CD8-positive, alpha-beta memory T cell (primary cell): ENCODE data around the gene KMT2A. TPM values are rescaled to one million over a fixed set of nuclear protein-coding genes. Genes with fewer than 3 reads are reported as not detected.

Source experiments
- CTCF ChIA-PET: fragments of 350-600 bp; sonication (Branson Sonifier 250); formaldehyde crosslinking; loops from one replicate; lab custom pipeline; 2021; ENCODE audit warnings: antibody characterized with exemption; lab: Charles Lee
- POLR2A ChIA-PET: fragments of 350-600 bp; sonication (Branson Sonifier 250); formaldehyde crosslinking; loops from one replicate; lab custom pipeline; 2021; ENCODE audit warnings: antibody characterized with exemption; lab: Charles Lee
- DNase-seq, 5 donors: peaks; one replicate each; pipeline versions ENCODE4 v3.0.0 to v3.0.0-alpha.2; 2020 to 2022; ENCODE audit warnings: mixed read lengths in 1 of 5
- H3K27ac ChIP-seq: one replicate; pipeline ENCODE4 v1.7.0; 2013; ENCODE audit warnings: low read depth, mild to moderate bottlenecking, low read length, moderate library complexity
- H3K27me3 ChIP-seq: 2 replicates; pipeline ENCODE4 v1.7.0; 2013; ENCODE audit warnings: low read length, mild to moderate bottlenecking; ENCODE audit not compliant: insufficient read depth, poor library complexity, severe bottlenecking
- H3K36me3 ChIP-seq: 2 replicates; pipeline ENCODE4 v1.7.0; 2013; ENCODE audit warnings: mild to moderate bottlenecking, low read length, moderate library complexity; ENCODE audit not compliant: insufficient read depth
- H3K4me1 ChIP-seq: 2 replicates; pipeline ENCODE4 v1.7.0; 2013; ENCODE audit warnings: mild to moderate bottlenecking, low read length, moderate library complexity; ENCODE audit not compliant: insufficient read depth
- H3K4me3 ChIP-seq: 2 replicates; pipeline ENCODE4 v1.7.0; 2013; ENCODE audit warnings: mild to moderate bottlenecking, low read length
- H3K9me3 ChIP-seq: 2 replicates; pipeline ENCODE4 v1.7.0; 2013; ENCODE audit warnings: mild to moderate bottlenecking, low read length
- H3K27ac Mint-ChIP-seq, 8 donors: one replicate each; pipeline ENCODE4 v1.8.0; 2020 to 2021; ENCODE audit warnings: mixed read lengths in 8 of 8, mild to moderate bottlenecking in 6 of 8, inconsistent platforms in 3 of 8, moderate library complexity in 3 of 8
- H3K27me3 Mint-ChIP-seq, 2 donors: one replicate each; pipeline ENCODE4 v1.8.0; 2020 to 2021; ENCODE audit warnings: mixed read lengths in 2 of 2, mild to moderate bottlenecking in 1 of 2, moderate library complexity in 1 of 2
- H3K36me3 Mint-ChIP-seq, 3 donors: one replicate each; pipeline ENCODE4 v1.8.0; 2020 to 2021; ENCODE audit warnings: mixed read lengths in 3 of 3, inconsistent platforms in 1 of 3, mild to moderate bottlenecking in 1 of 3
- H3K4me1 Mint-ChIP-seq, 3 donors: one replicate each; pipeline ENCODE4 v1.8.0; 2020 to 2021; ENCODE audit warnings: mixed read lengths in 3 of 3, inconsistent platforms in 1 of 3, mild to moderate bottlenecking in 1 of 3
- H3K4me3 Mint-ChIP-seq, 7 donors: one replicate each; pipeline ENCODE4 v1.8.0; 2020 to 2021; ENCODE audit warnings: mixed read lengths in 7 of 7, mild to moderate bottlenecking in 6 of 7, moderate library complexity in 4 of 7, inconsistent platforms in 2 of 7
- H3K9me3 Mint-ChIP-seq, 5 donors: one replicate each; pipeline ENCODE4 v1.8.0; 2020 to 2022; ENCODE audit warnings: mixed read lengths in 5 of 5, mild to moderate bottlenecking in 3 of 5, moderate library complexity in 2 of 5, inconsistent platforms in 1 of 5
- polyA plus RNA-seq: library from polyadenylated mRNA; unstranded; fragments of 300-500 nt; fragmentation: Illumina TruSeq; gene quantifications from one replicate; pipeline ENCODE4 v1.2.3, GENCODE V29; 2021
- total RNA-seq, 2 experiments: library from RNA; stranded (reverse); gene quantifications; one replicate each; pipeline ENCODE4 v1.2.3, GENCODE V29; 2021

The KMT2A gene
- total and polyA plus RNA-seq, 3 experiments from 2014 or later, result 40.5 to 80.6 (median 80.0) TPM

DNA sequence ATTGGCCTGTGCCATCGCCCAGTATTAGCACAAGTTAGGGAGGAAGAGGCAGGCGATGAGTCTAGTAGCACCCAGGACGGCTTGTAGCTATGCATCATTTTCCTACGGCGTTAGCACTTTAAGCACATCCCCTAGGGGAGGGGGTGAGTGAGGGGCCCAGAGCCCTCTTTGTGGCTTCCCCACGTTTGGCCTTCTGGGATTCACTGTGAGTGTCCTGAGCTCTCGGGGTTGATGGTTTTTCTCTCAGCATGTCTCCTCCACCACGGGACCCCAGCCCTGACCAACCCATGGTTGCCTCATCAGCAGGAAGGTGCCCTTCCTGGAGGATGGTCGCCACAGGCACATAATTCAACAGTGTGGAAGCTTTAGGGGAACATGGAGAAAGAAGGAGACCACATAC lies 99.0 kb downstream of the KMT2A start:
- Mint-ChIP-seq H3K4me3 (peak overlapping the region in 1 of 7 donors; percentile 12), H3K9me3 (no peaks in the 10 kb centered on the region), H3K27ac (no peak overlapping the region), H3K4me1 (peaks cover 8 to 13% (median 10%) of the 10 kb centered on the region in 3 donors), H3K27me3 (peaks cover 0 to 3% of the 10 kb centered on the region in 2 donors), H3K36me3 (peaks cover 0 to 11% (median 0%) of the 10 kb centered on the region in 3 donors)
- Histone ChIP-seq H3K27me3 (no peaks in the 10 kb centered on the region), H3K9me3 (no peaks in the 10 kb centered on the region), H3K4me3 (no peak overlapping the region), H3K4me1 (peaks cover 8% of the 10 kb centered on the region), H3K27ac (no peak overlapping the region), H3K36me3 (no peaks in the 10 kb centered on the region)
- ChIA-PET POLR2A (no interaction called here), CTCF (interaction anchor here (0.8 kb wide), 1 partner anchor 364 kb away, joined by 3 read pairs; no protein-coding TSS in a partner anchor)
- no peak for DNase-seq

DNA sequence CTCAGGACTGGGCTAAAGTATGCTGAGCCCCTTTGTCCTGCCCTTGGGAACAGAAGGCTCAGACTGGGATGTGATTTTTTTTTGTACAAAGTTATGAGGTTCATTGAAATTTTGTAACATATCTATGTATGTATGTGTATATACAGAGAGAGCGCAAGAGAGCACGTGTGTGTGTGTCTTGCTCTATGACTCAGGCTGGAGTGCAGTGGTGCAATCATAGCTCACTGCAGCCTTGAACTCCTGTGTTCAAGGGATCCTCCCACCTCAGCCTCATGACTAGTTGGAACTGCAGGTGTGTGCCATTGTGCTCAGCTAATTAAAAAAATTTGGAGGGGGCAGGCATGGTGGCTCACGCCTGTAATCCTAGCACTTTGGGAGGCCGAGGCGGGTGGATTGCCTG lies 100.4 kb downstream of the KMT2A start:
- Mint-ChIP-seq H3K36me3 (peaks cover 0 to 11% (median 2%) of the 10 kb centered on the region in 3 donors), H3K27ac (no peak overlapping the region), H3K4me1 (peaks cover 2 to 6% (median 3%) of the 10 kb centered on the region in 3 donors), H3K4me3 (no peak overlapping the region), H3K27me3 (no peaks in the 10 kb centered on the region), H3K9me3 (no peaks in the 10 kb centered on the region)
- Histone ChIP-seq H3K4me3 (no peak overlapping the region), H3K4me1 (peaks cover under 1% of the 10 kb centered on the region), H3K36me3 (no peaks in the 10 kb centered on the region), H3K27me3 (no peaks in the 10 kb centered on the region), H3K27ac (no peak overlapping the region), H3K9me3 (no peaks in the 10 kb centered on the region)
- CTCF ChIA-PET, result no interaction called here
- POLR2A ChIA-PET, result no interaction called here
- DNase-seq, result no peak

DNA sequence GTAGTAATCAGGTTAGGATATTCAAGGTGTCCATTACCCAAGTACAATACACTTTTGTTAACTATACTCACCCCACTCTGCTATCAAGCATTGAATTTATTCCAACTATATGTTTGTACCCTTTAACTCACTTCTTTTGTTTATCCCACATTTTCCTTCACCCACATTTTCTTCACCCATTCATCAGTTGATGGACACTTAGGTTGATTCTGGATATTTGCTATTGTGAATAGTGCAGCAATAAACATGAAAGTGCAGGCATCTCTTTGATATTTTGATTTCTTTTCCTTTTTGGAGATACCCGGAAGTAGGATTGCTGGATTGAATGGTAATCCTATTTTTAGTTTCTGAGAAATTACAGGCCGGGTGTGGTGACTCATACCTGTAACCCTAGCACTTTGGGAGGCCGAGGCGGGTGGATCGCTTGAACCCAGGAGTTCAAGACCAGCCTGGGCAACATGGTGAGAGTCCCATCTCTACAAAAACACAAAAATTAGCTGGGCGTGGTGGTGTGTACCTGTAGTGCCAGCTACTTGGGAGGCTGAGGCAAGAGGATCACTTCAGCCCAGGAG lies 101.2 kb downstream of the KMT2A start:
- Histone ChIP-seq H3K27ac (no peak overlapping the region), H3K4me1 (no peaks in the 10 kb centered on the region), H3K4me3 (no peak overlapping the region), H3K36me3 (no peaks in the 10 kb centered on the region), H3K9me3 (no peaks in the 10 kb centered on the region), H3K27me3 (no peaks in the 10 kb centered on the region)
- ChIA-PET CTCF (interaction anchor here (0.6 kb wide), 1 partner anchor 19 kb away, joined by 4 read pairs; no protein-coding TSS in a partner anchor), POLR2A (no interaction called here)
- Mint-ChIP-seq H3K4me1 (no peaks in the 10 kb centered on the region), H3K27ac (no peak overlapping the region), H3K36me3 (peaks cover 0 to 14% (median 5%) of the 10 kb centered on the region in 3 donors), H3K4me3 (no peak overlapping the region), H3K27me3 (no peaks in the 10 kb centered on the region), H3K9me3 (no peaks in the 10 kb centered on the region)
- DNase-seq, result no peak

DNA sequence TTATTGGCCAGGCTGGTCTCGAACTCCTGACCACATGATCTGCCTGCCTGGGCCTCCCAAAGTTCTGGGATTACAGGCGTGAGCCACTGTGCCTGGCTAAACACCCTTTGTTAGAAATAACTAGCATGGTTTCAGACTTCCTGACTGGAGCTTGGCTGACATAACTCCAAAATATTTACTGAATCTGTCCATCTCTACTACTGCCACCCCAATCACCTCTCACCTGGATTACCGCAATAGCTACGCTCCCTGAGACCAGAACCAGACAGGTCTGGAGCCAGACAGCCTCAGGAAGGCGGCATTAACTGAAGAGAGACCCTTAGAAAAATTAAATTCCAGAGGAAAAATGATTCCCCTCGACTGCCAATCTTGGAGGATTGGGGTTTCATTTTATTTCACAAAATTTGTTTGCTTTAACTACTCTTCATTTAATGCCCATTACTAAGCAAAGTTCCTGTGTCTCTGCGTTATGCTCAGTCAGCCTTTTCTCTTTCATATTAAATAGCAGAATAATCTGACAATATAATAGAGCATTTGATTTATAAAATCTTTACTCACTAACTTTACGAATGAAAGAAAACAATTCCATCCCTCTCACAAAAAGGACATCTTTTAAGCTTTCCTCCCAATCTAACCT lies 107.8 kb downstream of the KMT2A start:
- DNase-seq, result no peak
- no peaks in the 10 kb centered on the region for H3K27me3 ChIP-seq
- peak overlapping the region in 1 of 8 donors; percentile 54 for H3K27ac Mint-ChIP-seq
- peaks cover 0 to 36% (median 10%) of the 10 kb centered on the region in 3 donors for H3K36me3 Mint-ChIP-seq
- H3K36me3 ChIP-seq, result no peaks in the 10 kb centered on the region
- H3K4me3 Mint-ChIP-seq, result no peak overlapping the region
- H3K4me1 ChIP-seq, result no peaks in the 10 kb centered on the region
- H3K9me3 Mint-ChIP-seq, result no peaks in the 10 kb centered on the region
- H3K4me1 Mint-ChIP-seq, result no peaks in the 10 kb centered on the region
- CTCF ChIA-PET, result no interaction called here
- H3K4me3 ChIP-seq, result no peak overlapping the region
- POLR2A ChIA-PET, result no interaction called here
- no peak overlapping the region for H3K27ac ChIP-seq
- no peaks in the 10 kb centered on the region for H3K9me3 ChIP-seq
- no peaks in the 10 kb centered on the region for H3K27me3 Mint-ChIP-seq

DNA sequence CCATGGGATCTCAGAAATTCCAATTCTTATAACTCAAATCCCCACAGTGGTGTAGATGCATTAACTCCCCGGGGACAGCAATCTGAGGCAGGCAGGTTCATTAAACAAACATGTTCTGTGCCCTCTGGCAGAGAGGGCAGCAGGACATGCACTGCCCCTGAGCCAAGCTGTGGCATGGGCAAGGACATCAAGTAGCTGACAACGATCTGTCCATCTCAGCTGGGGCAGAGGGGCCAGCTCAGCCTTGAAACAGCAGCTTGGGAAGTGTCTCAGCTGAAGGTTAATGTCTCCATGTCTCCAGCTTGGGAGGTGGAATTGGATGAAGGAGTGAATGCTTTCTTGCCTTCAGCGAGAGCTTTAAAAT lies 108.3 kb downstream of the KMT2A start:
- no peak for DNase-seq
- H3K27me3 ChIP-seq, result no peaks in the 10 kb centered on the region
- H3K9me3 Mint-ChIP-seq, result no peaks in the 10 kb centered on the region
- H3K4me3 Mint-ChIP-seq, result no peak overlapping the region
- no peak overlapping the region for H3K27ac ChIP-seq
- peaks cover 0 to 36% (median 10%) of the 10 kb centered on the region in 3 donors for H3K36me3 Mint-ChIP-seq
- no peaks in the 10 kb centered on the region for H3K4me1 Mint-ChIP-seq
- no peaks in the 10 kb centered on the region for H3K4me1 ChIP-seq
- H3K27me3 Mint-ChIP-seq, result no peaks in the 10 kb centered on the region
- no peaks in the 10 kb centered on the region for H3K36me3 ChIP-seq
- CTCF ChIA-PET, result no interaction called here
- H3K4me3 ChIP-seq, result no peak overlapping the region
- H3K27ac Mint-ChIP-seq, result peak overlapping the region in 1 of 8 donors; percentile 54
- H3K9me3 ChIP-seq, result no peaks in the 10 kb centered on the region
- POLR2A ChIA-PET, result no interaction called here

DNA sequence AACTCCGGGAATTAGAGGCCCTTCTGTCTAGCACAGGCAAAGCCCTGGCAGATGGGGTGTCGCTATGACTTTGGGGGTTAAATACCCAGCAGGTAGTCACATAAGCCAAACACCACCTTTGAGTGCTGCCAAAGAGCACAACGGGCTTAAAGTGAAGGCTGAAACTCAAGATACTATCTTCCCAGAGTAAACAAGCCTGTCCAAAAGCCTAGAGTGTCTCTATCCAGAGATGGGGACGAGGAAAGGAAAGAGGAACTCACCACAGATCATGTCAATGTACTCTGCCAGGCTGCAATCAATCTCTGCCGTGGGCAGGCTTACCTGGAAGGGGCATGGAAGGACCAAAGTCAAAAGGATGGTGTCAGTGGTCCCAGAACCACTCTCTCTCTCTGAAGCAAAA lies 109.2 kb downstream of the KMT2A start:
- H3K36me3 ChIP-seq, result no peaks in the 10 kb centered on the region
- H3K27me3 Mint-ChIP-seq, result no peaks in the 10 kb centered on the region
- no peaks in the 10 kb centered on the region for H3K4me1 Mint-ChIP-seq
- H3K4me3 Mint-ChIP-seq, result no peak overlapping the region
- H3K27ac Mint-ChIP-seq, result peak overlapping the region in 1 of 8 donors; percentile 45
- H3K9me3 Mint-ChIP-seq, result no peaks in the 10 kb centered on the region
- POLR2A ChIA-PET, result no interaction called here
- H3K4me3 ChIP-seq, result no peak overlapping the region
- no peak for DNase-seq
- H3K36me3 Mint-ChIP-seq, result peaks cover 0 to 38% (median 10%) of the 10 kb centered on the region in 3 donors
- H3K27ac ChIP-seq, result no peak overlapping the region
- H3K27me3 ChIP-seq, result no peaks in the 10 kb centered on the region
- no peaks in the 10 kb centered on the region for H3K9me3 ChIP-seq
- H3K4me1 ChIP-seq, result no peaks in the 10 kb centered on the region
- CTCF ChIA-PET, result no interaction called here

DNA sequence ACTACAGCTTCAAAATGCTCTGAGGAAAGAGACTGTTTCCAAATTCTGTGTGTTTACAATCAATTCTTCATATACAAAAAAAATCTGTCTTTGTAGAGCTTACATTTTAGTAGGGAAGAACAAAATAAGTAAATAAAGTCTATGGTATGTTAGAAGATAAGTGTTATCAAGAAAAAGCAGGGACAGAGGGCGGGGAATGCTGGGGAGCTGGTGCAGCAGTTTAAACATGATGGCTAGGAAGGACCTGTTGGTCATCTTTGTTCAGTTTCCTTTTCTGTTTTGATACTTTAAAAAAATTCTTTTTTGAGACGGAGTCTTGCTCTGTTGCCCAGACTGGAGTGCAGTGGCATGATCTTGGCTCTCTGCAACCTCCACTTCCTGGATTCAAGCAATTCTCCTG lies 110.8 kb downstream of the KMT2A start:
- POLR2A ChIA-PET, result interaction anchor here (0.6 kb wide), 1 partner anchor 22 kb away, joined by 4 read pairs; no protein-coding TSS in a partner anchor
- H3K27me3 ChIP-seq, result no peaks in the 10 kb centered on the region

DNA sequence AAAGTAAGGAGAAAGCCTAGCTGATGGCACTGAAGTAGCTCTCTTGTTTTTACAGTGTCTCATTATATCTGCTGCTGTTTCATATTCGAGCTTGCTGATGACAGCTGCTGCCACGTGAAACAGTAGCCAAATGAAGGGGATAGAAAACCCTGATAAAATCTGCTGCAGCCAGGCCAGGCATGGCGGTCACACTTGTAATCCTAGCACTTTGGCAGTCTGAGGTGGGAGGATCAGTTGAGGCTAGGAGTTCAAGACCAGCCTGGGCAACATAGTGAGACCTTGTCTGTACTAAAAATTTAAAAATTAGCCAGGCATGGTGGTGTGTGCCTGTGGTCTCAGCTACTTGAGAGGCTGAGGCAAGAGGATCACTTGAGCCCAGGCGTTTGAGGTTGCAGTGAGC lies 116.0 kb downstream of the KMT2A start:
- Mint-ChIP-seq H3K27ac (no peak overlapping the region), H3K27me3 (no peaks in the 10 kb centered on the region), H3K4me1 (no peaks in the 10 kb centered on the region), H3K9me3 (no peaks in the 10 kb centered on the region), H3K36me3 (peaks cover 12 to 44% (median 24%) of the 10 kb centered on the region in 3 donors), H3K4me3 (no peak overlapping the region)
- H3K4me1 ChIP-seq, result no peaks in the 10 kb centered on the region
- no peak for DNase-seq
- H3K27ac ChIP-seq, result no peak overlapping the region
- peaks cover 21% of the 10 kb centered on the region for H3K36me3 ChIP-seq
- no peaks in the 10 kb centered on the region for H3K9me3 ChIP-seq
- no peaks in the 10 kb centered on the region for H3K27me3 ChIP-seq
- ChIA-PET POLR2A (no interaction called here), CTCF (no interaction called here)
- no peak overlapping the region for H3K4me3 ChIP-seq

More for the DNA sequence above, 110.8 kb downstream of the KMT2A start:
- Histone ChIP-seq H3K36me3 (peaks cover 5% of the 10 kb centered on the region), H3K9me3 (no peaks in the 10 kb centered on the region), H3K4me1 (no peaks in the 10 kb centered on the region), H3K4me3 (no peak overlapping the region), H3K27ac (no peak overlapping the region)
- no peak for DNase-seq
- CTCF ChIA-PET, result no interaction called here
- peaks cover 5 to 42% (median 12%) of the 10 kb centered on the region in 3 donors for H3K36me3 Mint-ChIP-seq
- no peaks in the 10 kb centered on the region for H3K9me3 Mint-ChIP-seq
- H3K27ac Mint-ChIP-seq, result no peak overlapping the region
- H3K4me1 Mint-ChIP-seq, result no peaks in the 10 kb centered on the region
- H3K27me3 Mint-ChIP-seq, result no peaks in the 10 kb centered on the region
- H3K4me3 Mint-ChIP-seq, result no peak overlapping the region
